DND-41 (cell line): Measurements from ENCODE around the gene BZW2.

Experiments
- EZH2 ChIP-seq: IDR thresholded peaks from 3 replicates; pipeline ENCODE4 v1.6.1; 2012; ENCODE audit warnings: borderline replicate concordance, low read depth, mild to moderate bottlenecking, moderate library complexity, low read length, inconsistent platforms; ENCODE audit not compliant: severe bottlenecking
- TF ChIP-seq, protein P1 (sequence below): IDR thresholded peaks from 2 replicates; pipeline ENCODE4 v1.5.1; 2012; ENCODE audit warnings: borderline replicate concordance, low read length, moderate library complexity, mild to moderate bottlenecking; ENCODE audit not compliant: poor library complexity, severe bottlenecking; ENCODE audit errors: extremely low read depth

DNA sequence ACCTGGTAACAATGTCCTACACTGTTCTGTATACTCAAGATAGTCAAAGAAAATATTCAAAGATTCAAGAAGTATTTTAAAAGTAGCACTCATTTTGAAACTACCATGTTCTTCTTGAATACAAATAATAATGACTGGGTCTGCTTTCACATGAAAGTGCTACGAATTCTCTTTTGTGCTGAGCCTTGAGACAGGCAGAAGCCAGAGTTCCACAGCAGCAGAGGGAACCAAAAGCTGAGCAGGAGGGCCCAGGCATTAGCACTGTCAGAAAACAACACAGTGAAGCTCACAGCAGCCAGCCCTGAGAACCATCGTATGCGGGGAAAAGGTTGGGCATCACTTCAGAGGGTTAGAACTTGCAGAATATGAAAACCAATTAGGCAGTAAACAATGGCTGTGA lies 39.3 kb upstream of the BZW2 start:
- TF ChIP-seq, protein P1, sequence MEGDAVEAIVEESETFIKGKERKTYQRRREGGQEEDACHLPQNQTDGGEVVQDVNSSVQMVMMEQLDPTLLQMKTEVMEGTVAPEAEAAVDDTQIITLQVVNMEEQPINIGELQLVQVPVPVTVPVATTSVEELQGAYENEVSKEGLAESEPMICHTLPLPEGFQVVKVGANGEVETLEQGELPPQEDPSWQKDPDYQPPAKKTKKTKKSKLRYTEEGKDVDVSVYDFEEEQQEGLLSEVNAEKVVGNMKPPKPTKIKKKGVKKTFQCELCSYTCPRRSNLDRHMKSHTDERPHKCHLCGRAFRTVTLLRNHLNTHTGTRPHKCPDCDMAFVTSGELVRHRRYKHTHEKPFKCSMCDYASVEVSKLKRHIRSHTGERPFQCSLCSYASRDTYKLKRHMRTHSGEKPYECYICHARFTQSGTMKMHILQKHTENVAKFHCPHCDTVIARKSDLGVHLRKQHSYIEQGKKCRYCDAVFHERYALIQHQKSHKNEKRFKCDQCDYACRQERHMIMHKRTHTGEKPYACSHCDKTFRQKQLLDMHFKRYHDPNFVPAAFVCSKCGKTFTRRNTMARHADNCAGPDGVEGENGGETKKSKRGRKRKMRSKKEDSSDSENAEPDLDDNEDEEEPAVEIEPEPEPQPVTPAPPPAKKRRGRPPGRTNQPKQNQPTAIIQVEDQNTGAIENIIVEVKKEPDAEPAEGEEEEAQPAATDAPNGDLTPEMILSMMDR = no peak
- TF ChIP-seq EZH2 = no peak
